NCI-H69 (cell line): ENCODE data around the gene NAE1.

ENCODE experiments used
- DNase-seq: peaks from one replicate; lab custom pipeline; 2025; lab: John Stamatoyannopoulos, UW

NAE1 gene

DNA sequence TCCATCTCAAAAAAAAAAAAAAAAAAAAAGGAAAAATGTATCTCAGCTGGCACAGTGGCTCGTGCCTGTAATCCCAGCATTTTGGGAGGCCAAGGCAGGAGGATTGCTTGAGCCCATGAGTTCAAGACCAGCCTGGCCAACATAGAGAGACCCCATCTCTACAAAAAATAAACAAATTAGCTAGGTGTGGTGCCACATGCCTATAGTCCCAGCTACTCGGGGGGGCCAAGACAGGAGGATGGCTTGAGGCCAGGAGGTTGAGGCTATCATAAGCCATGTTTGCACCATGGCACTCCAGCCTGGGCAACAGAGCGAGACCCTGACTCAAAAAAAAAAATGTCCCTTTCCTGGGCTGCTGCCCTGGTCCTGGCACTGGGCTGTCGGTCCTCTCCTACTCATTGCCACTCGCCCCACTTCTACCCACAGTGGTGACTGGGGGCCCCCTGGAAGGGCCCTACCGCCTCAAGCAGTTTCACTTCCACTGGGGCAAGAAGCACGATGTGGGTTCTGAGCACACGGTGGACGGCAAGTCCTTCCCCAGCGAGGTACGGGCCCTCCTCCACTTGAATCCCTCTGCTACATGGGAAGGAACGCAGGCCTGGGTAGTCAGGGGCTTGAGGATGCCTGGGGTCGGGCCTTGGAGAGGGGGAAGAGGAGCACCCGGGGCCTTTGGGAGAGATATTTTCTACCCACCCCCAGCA lies 19.5 kb upstream of the NAE1 start:
- DNase-seq: no peak

DNA sequence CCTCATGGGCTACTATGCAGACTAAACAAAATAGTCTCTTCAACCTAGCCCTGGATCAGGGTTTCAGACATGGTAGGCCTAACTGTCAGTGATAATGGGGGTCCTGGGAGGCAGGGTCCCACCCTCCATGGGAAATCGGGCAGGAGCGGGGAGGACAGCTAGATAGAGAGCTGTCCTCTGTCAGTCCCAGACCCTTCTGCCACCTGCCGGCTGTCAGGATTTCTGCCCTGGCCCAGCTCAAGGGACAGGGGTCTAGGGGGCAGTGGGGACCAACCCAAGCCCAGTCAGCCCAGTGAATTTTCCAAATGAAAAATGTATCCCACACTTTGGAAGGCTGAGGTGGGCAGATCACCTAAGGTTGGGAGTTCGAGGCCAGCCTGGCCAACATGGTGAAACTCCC lies 18.8 kb upstream of the NAE1 start:
- DNase-seq: no peak

DNA sequence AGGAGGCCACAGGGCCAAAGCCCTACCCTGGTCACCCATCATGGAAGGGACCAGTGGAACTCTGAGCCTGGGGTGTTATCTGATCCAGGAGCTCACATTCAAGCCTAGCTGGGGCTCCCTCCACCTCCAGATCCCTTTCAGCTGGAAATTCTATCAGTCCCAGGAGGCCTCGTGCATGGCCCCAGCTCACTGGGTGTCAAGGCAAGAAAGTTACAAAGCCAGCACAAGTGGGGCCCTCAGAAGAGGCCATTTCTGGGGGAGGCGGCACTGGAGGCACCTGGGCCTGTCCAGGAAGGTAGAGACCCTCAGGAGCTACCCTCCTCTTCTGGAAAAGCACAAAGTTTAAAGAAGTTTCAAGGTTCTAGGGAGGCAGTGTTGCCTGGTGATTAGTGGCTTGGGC lies 18.2 kb upstream of the NAE1 start:
- DNase-seq: no peak

DNA sequence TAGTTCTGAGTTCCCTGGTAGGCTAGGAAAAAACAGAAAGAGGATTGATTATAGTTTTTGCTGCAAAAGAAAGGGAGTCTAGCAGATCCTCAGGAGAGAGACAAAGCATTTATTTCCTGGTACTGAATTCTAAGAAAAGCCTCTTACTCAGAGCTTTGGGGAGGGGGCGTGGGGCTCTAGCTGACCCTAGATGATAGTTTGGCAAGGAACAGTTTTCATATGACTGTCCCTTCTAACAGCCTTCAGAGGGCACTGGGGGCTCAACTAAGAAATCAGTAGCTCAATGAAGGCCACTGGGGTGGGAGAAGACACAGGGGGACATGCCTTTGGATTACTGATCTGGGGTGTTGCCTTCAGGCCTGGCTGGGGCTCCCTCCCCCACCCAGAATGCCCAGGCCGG lies 17.4 kb upstream of the NAE1 start:
- no peak for DNase-seq

DNA sequence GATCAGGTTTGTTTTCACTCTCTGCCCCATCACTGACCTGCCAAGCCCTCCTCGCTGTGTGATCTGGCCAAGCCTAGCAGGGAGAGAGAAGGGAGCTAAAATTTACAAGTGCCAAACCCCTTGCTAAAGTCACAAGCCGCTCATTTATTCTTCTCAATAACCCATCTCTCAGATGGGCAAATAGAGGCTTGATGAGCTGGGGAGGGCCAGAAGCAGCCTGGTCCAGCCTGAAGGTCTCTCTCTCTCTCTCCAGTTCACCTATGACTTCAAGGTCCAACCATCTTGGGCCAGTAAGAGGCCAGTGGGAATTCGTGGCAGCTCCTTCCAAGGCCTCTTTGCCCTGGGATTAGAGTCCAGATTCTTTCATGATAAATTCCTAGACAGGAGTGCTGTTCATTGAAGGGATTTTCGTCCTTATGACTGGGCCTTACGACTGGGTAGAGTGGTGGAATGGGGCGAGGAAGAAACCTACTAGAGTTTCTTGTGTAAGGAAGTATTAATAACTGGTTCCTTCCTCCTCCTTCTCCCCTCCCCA lies 16.8 kb upstream of the NAE1 start:
- DNase-seq: no peak

DNA sequence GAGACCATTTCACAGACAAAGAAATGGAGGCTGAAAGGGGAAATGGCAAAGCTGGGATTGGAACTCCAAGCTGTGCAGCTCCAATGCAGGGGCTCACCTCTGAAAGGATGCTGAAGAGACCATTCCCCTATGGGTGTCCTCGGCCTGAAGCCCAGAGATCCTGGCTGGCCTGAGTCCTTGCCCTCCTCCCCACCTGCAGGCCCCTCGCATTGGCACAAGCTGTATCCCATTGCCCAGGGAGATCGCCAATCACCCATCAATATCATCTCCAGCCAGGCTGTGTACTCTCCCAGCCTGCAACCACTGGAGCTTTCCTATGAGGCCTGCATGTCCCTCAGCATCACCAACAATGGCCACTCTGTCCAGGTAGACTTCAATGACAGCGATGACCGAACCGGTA lies 16.1 kb upstream of the NAE1 start:
- DNase-seq: no peak

DNA sequence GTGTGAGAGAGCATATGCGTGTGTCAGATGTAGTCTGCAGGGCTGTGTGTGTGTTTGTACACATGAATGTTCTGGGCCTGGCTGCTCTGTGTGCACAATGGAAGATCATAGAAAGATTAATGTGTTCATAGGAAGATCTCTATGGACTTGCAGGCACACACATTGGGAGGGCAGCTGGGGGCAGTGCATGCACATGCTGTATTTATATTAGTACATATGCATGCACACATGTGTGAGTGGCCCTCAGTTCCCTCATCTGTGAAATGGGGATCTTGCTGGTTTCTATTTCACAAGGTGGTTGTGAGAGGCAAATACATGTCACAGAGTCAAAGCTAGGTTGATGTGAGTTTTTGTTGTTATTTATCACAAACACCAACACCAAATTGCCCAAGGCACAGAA lies 15.5 kb upstream of the NAE1 start:
- DNase-seq: no peak

DNA sequence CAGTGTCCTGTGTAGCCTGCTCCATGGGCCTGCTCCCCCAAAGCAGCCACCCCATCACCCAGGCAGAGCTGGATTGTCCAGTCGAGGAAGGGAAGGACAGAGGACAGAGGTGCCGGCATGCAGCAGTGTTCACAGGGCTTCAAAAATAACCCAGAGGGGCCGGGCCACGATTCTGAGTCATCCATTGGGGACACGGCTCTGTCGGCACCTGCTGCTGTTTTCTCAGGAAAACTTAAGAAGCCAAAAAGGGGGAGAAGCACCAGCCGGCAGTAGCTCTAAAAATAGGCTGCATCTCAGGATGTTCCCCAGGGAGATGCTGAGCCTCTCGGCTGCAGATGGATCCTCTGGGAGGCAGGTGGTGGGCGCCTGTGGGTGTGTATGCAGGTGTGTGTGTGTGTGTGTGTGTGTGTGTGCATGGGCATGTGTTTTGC lies 15.0 kb upstream of the NAE1 start:
- DNase-seq: peak; percentile 53

DNA sequence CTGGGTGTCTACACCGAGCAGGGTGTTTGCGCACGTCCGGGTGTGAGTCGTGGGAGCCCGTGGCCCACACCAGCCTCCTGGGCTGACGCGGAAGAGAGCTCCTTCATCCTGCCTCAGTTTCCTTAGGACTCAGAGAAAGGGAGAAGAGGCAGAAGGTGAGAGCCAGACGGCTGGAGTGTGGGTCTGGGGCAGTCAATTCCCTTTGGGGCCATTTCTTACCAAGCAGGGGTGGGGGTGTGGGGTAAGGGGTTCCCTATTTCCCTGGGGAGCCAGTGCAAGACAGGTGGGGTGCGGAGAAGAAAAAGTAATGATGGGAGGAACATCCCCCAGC lies 14.3 kb upstream of the NAE1 start:
- DNase-seq: no peak

DNA sequence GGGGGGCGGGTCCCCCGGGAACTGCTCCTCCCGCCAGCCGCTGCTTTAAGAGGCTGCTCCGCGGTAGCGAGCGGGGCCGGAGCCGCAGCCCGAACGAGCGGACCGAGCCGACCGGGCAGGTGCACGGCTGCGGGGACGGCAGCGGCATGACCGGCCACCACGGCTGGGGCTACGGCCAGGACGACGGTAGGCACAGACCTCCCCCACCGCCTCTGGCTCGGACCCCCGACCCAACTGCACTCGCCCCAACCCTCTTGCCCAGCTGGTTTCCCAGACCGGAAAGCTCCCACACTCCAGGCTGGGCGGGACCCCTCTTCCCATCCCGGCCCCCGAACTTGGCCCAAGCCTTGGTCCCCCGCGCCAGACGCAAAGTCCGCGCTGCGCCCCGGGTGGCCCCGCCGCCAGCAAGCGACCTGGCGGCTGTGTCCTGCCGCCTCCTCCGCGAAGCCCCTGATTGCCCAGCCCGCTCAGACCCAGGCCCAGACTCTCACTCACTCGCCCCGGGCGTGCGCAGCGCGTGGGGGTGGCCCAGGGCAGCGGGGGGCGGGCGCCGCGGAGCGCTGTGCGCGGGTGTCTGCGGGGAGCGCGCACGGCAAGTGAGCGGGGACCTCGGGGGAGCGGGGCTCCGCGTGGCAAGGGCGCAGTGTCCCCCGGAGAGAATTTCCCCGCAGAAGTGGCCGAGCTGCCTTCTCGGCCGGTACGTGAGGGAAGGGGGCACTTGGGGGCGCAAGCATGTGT lies 13.7 kb upstream of the NAE1 start, which contains the start of gene CA7:
Gene CA7 (plus strand): TSS at position 73 of the 738 bp plus-strand sequence. CDS start 74 bp downstream, at position 147.
- peak; percentile 14 for DNase-seq

DNA sequence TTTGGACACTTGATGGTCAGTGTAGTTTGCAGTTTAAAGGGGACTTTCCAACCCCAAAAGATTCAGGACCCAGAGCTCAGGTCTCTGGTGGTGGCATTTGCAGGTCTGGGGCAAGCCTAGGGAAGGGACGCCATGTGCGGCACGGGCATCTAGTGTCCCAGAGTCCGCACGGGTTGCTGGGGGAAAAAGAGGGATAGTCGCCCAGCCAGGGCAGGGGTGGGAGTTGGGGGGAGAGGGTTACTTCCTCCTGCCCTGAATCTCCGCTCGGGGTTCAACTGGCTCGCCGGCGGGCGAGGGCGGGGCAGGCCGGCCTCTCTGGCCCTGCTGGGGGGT lies 13.2 kb upstream of the NAE1 start:
- DNase-seq: no peak

DNA sequence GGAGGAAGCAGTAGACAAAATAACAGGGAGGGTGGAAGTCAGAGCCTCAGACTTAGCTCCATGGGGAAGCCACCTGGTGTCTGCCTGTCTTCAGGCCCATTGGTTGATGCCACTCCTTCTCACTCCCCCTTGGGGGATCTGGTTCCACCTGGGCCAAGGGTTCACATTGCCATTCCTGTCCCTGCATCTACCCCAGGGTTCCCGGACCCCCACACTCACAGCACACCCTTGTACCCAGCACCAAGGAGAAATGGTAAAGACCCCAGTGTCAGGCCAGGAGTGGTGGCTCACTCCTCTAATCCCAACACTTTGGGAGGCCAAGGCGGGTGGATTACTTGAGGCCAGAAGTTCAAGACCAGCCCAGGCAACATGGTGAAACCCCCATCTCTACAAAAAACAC lies 12.4 kb upstream of the NAE1 start:
- DNase-seq: no peak

DNA sequence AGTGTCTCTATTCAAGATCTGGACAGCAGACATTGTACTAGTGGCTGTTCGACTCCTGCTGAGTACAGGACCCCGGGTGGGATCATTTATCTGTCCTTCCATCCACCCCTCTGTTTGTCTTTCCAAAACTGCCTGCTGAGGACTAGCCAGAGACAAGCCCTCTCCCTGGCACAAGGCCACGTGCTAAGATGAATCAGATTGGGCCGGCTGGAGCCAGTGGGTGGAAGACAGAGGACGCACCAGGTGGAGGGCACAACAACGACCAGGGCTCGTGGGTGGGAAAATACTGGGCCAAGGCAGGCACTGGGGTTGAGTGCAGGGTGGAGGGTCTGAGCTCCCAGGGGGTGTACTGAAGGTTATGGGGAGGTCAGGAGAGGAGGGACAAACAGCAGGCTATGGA lies 12.0 kb upstream of the NAE1 start:
- peak; percentile 86 for DNase-seq

DNA sequence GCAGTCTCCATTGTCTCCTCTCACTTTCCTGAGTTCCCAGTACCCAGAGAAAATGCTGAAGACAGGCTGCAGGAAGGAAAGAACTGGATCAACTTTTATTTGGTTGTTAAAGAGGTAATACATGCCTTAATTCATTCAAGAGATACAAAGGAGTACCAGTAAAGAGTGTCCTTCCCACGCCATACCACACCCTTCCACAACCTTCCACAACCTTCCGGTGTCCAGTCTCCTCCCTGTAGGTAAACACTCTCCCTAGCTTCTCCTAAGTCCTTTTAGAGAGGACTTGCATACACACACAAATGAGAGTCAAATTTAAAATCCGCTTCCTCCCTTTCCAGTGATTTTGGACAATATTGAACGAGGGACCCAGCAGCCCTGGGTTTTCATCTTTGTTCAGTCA lies 10.6 kb upstream of the NAE1 start:
- no peak for DNase-seq

DNA sequence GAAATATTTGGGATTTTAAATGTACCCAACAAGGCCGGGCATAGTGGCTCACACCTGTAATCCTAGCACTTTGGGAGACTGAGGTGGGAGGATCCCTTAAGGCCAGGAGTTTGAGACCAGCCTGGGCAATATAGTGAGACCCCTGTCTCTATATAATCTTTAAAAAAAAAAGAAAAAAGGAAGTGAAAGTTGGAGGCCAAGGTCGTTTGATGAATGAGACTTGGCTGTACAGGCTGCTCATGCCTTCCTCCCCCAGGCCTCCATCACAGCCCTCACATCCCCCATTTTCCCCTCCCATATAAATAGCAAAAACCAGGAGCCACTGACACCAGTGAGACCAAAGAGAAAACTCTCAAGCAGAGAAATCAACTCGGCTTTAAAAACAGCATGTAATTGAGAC lies 10.1 kb upstream of the NAE1 start:
- DNase-seq: no peak

DNA sequence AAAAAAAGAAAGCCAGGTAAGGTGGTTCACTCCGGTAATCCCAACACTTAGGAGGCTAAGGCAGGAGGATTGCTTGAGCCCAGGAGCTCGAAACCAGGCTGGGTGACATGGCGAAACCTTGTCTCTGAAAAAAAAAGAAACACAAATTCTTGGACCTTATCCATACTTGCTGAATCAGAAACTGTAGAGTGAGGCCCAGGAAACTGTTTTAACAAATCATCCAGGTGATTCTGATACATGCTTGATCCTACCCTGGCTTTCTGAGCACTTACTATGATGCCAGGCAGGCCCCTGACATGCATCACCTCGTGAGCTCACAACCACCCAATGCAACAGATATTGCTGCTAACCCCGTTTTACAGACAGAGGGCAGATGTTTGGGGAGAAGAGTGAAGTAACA lies 4.0 kb upstream of the NAE1 start:
- DNase-seq: no peak

DNA sequence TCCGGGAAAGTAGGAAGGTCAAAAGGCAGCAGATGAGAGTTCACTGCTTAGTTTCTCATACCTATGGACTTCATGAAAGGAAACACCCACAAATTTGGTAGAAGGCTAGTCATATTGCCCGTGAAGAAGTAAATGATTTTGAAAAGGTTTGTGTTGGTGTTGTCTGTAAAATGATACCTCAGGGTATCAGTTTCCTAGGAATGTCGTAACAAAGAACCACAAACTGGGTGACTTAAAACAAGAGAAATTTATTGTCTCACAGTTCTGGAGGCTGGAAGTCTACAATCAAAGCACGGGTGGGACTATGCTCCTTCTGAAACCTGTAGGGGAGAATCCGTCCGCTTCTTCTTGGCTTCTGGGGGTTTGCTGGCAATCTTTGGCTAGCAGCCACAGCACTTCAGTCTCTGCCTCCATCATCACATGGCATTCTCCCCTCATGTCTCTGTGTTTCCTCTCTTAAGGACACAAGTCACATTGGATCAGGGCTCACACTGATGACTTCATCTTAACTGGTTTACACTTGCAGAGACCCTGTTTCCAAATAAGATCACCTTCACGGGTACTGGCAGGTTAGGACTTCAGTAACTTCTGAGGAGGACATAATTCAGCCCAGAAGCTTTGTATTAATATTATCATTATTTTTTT lies 2.0 kb upstream of the NAE1 start:
- DNase-seq: no peak

DNA sequence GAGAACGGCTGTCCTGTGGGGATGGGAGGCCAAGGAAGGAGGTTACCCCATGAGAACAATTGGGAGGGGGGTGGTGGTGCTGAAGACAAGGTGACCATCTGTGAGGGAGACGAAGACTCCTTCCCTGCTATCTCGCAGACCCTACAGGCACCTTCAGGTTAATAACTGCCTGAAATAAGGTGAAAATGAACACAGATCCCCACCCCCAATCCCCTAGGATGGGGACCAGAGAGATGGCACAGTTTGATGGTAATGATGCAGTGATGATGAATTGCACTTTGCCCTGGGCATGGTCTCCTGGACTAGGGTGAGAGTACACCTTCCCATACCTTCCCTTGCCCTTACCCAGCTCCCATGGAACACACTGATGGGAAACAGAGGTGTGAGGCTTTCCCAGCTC lies 1.4 kb upstream of the NAE1 start:
- no peak for DNase-seq

DNA sequence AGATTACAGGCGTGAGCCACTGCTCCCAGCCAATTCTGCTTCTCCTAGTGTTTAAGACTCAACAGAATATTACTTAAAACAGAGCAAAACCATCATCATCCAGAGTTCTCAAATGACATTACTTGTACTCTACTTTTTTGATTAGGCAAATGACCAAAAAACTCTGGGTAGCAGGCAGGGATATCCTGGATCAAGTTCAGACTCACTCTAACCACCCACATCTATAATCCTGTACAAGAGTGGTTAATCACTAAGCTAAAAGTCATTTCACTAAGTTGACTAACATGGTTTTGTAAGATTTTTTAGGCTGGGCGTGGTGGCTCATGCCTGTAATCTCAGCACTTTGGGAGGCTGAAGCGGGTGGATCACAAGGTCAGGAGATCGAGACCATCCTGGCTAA lies 6.8 kb downstream of the NAE1 start:
- DNase-seq: no peak

DNA sequence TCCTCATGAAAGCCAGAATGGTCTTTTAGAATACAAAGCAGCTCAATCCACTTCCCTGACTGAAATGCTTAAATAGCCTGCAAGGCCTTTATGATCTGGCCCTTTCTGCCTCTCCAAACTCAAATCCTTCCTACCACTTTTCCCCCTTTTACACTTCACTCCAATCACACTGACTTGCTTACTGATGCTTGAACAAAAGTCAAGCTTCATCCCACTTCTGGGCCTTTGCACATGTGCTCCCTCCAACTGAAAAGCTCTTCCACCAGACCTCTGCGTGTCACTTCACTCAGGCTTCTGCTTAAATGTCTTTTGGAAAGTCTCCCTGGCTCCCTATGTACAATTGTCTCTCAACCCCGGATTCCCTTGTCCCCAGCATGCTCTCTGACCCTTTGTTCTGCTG lies 16.0 kb downstream of the NAE1 start:
- no peak for DNase-seq

DNA sequence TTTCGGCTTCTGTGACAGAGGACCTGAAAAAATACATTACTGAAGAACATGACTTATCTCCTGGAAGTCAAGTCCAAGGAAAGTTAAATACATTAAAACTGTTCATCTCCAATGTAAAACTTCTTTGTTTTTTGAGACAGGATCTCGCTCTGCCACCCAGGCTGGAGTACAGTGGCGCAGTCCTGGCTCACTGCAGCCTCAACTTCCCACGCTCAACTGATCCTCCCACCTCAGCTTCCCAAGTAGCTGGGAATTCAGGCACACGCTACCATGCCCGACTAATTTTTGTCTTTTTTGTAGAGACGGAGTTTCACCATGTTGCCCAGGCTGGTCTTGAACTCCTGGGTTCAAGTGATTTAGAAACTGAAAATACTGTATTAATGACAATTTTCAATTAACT lies 19.7 kb downstream of the NAE1 start:
- DNase-seq: no peak

DNA sequence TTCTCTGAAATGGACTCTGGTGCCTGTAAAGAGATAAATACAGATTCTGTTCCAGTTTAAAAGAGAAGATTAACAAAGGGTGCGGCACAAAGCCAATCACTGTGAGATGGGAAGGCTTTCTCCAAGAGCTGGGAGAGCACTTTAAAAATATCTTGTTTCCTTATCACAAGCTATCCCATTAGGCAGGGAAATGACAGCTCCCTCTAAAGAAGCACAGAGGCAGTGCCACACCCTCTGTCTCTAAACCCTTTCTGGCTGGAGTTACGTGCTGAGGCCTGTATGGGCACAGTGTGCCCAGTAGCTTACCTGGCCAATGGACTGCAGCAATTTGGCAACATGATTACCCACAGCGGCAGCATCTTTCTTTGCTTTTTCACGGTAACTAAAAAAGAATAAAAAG lies 20.4 kb downstream of the NAE1 start:
- DNase-seq: no peak

DNA sequence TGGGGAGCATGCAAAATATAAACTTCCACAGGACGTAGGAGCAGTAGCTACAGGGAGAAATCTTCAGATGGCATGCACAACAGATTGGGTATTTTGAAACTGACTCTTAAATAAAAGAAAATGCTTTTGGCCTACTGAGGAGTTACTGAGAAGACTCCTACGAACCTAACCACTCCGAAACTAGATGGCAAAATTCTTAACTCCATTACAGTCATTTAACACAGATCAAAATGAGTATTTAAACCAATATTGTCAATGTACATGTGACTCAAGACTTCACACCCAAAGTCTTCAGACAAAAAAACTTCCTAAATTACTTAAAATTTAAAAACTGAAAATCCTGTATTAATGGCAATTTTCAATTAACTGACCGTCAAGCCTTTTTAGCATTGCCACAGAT lies 21.0 kb downstream of the NAE1 start:
- DNase-seq: no peak
